OCI-M1 (cell line): ENCODE measurements around the gene CUZD1.

Experiments used
- DNase-seq: peaks from one replicate; lab custom pipeline; 2025; lab: John Stamatoyannopoulos, UW

CUZD1 gene

GRCh38 chr10:122854648-122855047 is 9.0 kb upstream of the CUZD1 start:
- DNase-seq: no peak

DNA sequence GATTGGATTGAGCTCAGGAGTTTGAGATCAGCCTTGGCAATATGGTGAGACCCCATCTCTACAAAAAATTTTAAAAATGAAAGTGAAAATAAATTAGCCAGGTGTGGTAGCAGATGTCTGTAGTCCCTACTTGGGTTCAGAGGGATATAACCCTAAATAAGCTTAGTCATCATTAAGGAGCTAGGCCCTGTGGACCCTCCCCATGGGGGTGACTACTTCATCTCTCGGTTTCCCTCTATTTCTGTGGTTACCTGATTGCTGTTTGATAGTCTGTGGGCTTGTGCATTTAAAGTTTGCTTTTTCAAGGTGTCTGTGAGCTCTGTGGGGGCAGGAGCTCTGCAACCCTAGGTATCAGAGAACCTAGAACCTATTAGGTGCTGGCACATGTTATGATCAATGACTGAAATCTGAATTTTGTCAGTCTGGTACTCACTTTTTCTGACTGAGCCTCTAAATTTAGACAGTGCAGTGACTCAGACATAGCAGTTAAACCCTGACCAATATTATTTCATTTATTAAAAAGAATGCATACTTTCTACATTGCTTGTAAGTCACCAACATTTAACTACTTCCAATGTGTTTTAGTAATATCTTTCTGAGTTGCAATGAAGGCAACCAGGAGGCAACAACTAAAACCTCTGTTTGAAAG is 8.1 kb upstream of the CUZD1 start:
- DNase-seq: peak; percentile 16

DNA sequence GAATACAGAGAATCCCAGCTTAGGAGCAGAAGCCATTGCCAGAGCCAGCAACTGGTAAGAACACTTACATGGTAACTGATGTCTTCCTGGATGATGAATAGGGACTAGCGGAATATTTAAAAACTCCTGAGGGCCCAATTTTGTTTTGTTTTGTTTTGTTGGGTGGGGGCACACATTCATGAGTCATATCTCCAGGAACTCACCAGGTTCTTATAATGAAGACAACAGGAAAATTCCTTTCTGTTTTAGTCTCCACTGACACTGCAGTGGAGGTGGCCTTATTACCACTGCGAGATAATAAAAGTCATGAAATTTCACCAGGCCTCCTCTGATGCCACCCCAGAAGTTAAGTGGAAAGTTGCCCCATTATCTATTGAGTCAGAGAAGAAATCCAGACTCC is 6.6 kb upstream of the CUZD1 start:
- no peak for DNase-seq

- DNase-seq: no peak
These were observed 5.3 kb upstream of the CUZD1 start for GRCh38 chr10:122850705-122851640.

GRCh38 chr10:122849900-122850605 is 4.4 kb upstream of the CUZD1 start:
- DNase-seq: no peak

GRCh38 chr10:122849090-122849489 is 3.4 kb upstream of the CUZD1 start:
- no peak for DNase-seq

DNA sequence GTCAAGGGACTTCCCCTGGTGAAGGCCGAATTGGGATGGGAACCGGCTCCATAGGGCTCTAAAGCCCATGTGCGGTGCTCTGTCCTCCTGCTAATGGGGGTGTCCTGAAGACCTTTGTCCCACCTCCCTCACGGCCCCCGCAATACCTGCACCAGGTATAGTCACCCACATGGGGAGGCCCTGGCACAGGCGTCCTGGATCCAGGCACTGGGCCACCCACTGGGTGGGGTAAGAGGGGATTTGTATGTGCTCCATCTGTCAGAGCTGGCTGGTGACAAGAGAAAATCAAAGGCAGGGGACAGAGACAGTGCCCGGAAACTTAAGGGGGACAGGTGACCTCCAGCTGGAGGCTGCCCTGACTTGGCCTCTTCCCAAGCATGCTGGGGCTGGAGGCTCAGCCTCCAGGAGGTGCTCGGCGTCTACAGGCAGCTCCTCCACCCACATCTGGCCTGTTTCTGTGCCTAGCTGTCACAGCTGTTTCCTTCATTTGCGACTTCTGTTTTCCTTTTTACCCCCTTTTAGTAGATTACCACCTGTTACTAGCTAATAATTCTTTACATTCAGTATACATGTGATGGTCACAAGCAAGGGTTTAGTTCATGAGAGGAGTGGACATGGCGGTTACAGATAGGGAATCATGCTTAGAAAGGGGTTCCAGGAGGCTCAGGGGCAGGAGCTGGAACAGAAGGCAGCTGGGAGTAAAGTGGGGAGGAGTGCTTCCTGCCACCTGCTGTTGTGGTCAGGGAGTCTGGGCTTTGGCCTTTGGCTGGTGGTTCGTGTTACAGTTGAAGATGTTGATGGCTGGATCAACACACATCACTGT is 2.3 kb upstream of the CUZD1 start:
- peak; percentile 27 for DNase-seq

DNA sequence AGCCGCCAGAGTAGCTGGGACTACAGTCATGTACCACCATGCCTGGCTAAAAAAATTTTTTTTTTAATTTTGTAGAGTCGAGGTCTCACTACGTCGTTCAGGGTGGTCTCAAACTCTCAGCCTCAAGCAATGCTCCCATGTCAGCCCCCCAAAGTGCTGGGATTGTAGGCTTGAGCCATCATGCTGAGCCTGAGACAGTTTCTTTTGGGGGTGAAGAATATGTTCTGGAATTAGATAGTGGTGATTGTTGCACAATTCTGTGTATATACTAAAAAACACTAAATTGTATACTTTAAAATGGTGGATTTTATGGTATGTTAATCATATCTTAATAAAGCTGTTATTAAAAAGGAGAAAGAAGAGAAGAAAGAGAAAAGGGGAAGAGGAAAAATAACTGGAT is 1.5 kb downstream of the CUZD1 start:
- DNase-seq: no peak

DNA sequence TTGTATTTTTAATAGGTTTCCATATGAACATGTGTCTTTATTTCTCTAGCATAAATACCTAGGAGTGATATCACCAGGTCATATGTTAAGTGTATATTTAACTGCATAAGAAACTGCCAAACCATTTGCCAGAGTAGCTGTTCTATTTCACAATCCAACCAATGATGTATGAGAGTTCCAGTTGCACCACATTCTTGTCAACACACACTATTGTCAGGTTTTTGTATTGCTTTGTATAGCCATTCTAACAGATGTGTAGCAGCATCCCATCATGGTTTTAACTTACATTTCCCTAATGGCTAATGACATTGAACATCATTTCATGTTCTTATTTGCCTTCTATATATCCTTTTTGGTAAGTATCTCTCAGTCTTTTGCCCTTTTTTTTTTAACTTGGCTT is 4.1 kb downstream of the CUZD1 start:
- DNase-seq: no peak

DNA sequence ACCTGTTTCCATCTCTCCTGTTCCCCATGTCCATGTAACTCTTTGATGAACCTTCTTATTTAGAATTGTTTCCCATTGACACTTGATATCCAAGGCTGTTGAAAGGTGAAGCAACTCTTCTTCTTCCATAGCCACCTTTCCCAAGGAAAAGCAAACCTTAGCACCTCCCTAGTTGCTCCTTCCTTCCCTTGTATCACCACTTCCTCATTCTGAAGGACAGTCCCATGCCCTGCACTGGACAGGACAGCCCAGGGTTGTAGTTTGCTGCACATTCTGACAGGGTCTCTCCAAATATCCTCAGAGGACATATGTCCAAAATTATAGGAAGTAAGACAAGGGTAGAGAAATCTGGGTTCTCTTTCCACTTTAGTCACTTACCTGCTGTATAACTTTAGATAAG is 6.2 kb downstream of the CUZD1 start:
- no peak for DNase-seq

- DNase-seq: no peak
These were observed 6.8 kb downstream of the CUZD1 start for GRCh38 chr10:122838880-122839279.

- no peak for DNase-seq
These were observed 9.7 kb downstream of the CUZD1 start for GRCh38 chr10:122835908-122836307.

DNA sequence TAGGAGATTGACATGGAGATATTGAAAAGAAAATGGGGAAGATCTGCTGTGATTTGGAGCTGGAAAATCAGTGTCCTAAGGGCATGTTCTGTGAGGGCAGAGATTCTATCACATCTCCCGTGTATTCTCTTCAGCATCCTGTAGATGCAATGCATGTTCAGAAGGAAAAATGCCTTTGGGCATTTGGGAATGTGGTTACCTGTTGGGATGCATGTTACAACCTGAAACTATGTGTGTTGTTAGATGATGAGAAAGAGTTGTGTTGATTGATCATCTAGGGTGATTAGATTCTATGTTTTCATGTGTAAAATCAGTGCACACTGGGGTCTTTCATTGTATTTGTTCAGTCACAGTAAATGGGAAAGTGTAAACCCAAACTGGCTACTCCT is 14.7 kb downstream of the CUZD1 start:
- no peak for DNase-seq

- no peak for DNase-seq
These were observed 15.2 kb downstream of the CUZD1 start for GRCh38 chr10:122830273-122830964.

- no peak for DNase-seq
These were observed 16.2 kb downstream of the CUZD1 start for GRCh38 chr10:122829454-122829853.

DNA sequence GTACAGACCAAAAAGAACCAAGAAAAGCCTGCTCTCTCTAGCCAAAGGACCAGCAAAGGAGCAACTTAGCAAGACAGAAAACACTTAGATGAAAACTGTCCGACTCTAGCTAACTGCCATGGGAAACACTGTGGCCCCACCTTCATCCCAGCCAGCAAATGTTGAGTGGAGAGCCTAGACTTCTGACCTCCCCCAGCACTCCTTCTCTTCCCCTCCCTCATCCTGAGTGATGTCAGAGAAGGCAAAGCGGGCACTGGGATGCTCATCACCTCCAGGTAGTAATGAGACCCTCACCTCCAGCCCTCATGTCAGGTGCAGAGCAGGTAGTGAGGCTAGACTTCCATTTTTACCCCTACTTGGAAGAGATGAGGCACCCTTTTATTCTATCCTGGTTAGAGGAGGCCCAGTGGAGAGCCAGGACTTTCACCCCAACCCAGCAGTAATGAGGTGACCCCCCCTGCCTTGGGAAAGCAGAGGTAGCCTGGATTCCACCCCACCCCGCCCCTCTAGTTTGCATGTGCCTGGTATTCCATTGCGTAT is 16.9 kb downstream of the CUZD1 start:
- no peak for DNase-seq

DNA sequence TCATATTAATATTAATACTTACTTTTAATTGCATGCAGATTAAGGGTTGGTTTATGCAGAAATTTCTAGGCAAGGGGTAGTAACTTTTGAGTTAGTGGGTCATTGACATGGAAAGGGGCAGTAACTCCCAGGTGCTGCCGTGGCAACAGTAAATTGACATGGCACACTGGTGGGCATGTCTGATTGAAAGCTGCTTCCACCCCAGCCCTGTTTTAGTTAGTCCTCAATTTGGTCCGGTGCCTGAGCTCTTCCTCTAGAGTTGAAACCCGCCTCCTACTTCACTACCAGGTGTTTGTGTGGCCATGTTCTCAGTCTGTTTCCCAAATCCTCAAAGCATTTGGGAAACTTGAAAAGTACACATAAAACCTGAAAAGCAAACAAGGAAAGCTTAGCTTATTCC is 18.4 kb downstream of the CUZD1 start:
- no peak for DNase-seq

DNA sequence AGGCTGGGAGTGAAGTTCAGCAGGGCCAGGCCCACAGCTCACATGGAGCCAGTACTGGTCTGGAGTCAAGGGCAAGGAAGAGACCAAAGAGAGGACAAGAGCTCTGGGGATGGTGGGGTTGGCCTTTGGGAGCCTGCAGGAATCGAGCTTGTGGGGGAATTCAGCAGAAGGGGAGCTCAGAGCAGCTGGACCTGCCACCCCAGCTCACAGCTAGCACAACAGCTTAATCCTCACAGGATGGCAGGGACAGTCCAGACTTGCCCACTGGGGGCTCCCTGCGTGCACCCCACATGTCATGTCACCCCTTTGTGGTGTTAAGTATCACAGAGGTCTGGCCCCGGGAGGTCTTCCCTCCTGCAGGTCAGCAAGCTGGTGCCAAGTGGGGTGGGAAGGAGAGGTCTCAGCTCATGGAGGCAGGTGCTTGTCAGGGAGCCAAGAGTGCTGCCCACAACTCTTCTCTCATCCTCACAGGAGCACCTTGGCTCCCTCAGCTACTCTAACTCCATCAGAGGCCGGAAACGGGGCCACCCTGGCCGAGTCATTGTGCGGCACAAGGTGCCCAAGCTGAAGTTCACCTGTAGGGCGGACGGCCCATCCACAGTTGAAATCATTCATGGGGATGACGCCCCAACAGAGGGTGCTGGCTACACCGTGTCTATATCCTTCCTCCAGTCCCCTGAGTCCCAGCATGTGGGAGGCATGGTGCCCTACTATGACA is 22.5 kb downstream of the CUZD1 start:
- no peak for DNase-seq

GRCh38 chr10:122821808-122822207 is 23.8 kb downstream of the CUZD1 start:
- no peak for DNase-seq

DNA sequence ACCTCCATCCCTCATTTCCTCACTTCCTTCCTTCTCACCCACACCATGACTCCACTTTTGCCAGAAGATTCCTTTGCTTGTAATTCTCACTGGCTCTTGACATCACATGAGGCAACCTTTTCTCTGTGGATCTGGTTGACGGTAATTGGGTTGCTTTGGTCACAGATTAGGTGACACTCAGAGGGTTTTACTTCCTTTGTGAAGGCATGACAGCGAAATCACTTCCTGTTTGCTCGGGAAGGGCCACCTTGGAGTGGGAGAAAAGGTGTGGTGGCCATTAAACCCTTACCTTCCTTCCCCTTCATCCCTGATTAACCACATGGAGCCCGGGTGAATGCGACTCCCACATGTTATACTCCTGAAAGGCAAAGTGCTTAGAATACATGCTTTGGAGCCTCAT is 30.2 kb downstream of the CUZD1 start:
- no peak for DNase-seq
